ENCODE results near the gene IL12RB1.
"Not testable (repeated sequence)": the region's sequence is repeated elsewhere in the genome, so short reads cannot be mapped to it uniquely, and the experiment has no call there.

The IL12RB1 gene

DNA sequence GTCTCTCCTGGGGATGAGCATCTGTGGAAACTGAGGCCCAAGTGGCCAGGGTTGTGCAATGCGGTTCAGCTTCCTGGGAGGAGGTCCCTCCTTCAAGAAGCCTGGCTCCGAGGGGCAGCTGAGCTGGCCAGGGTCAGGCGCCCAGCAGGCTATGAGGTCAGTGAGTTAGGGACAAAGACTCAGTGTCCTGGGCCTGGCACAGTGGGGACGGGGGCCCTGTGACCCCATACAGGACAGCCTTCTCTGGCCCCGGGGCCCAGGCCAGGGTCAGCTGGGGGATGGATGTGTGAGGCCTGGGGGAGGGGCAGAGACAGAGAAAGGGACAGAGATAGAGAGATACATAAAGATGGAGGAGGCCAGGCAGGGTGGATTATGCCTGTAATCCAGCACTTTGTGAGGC lies 3.0 kb upstream of the IL12RB1 start:
- no peak for DNase-seq (ENCODE audit: low spot score)

DNA sequence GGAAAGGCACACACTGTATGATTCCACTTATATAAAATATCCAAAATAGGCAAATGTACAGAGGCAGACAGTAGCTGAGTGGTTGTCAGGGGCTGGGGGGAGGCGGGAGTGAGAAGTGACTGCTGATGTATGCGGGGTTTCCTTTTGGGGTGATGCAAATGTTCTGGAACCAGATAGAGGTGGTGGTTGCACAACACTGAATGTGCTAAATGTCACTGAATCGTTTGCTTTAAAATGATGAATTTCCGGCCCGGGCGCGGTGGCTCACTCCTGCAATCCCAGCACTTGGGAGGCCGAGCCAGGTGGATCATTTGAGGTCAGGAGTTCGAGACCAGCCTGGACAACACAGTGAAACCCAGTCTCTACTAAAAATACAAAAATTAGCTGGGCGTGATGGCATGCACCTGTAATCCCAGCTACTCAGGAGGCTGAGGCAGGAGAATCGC lies 2.4 kb upstream of the IL12RB1 start:
- DNase-seq (ENCODE audit: low spot score): not testable (repeated sequence)

DNA sequence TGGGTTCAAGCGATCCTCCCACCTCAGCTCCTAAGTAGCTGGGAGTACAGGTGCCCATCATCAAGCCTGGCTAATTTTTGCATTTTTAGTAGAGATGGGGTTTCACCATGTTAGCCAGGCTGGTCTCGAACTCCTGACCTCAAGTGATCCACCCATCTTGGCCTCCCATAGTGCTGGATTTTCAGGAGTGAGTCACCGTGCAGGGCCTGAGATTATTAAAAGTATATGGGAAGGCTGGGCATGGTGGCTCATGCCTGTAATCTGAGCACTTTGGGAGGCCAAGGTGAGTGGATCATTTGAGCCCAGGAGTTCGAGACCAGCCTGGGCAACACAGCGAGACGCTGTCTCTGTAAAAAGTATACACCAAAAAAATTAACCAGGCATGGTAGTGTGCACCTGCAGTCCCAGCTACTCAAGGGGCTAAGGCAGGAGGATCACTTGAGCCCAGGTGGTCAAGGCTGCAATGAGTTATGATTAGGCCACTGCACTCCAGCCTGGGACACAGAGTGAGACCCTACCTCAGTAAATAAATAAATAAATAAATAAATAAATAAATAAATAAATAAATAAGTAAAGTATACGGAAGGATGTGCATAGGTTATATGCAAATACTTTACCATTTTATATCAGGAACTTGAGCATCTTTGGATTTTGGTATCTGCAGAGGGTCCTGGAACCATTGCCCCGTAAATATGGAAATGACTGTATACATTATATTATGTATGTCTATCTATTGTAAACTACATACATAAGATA lies 854 bp downstream of the IL12RB1 start:
- no peak for DNase-seq (ENCODE audit: low spot score)

DNA sequence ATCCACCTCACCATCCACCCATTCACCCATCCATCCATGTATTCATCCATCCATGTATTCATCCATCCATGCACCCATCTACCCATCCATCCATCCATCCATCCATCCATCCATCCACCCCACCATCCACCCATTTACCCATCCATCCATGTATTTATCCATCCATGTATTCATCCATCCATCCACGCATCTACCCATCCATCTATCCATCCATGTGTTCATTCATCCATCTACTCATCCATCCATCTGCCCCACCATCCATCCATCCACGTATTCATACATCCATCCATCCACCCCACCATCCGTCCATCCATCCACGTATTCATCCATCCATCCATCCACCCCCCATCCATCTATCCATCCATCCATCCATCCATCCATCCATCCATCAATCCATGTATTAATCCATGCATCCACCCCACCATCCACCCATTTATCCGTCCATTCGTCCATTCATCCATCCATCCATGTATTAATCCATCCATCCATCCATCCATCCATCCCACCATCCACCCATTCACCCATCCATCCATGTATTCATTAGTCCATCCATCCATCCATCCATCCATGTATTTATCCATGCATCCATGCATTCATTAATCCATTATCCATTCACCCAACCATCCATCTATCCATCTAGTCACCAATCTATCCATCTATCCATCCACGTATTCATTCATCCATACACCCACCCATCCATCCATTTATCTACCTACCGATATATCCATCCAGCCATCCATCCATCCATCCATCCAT lies 2.6 kb downstream of the IL12RB1 start:
- no peak for DNase-seq (ENCODE audit: low spot score)

DNA sequence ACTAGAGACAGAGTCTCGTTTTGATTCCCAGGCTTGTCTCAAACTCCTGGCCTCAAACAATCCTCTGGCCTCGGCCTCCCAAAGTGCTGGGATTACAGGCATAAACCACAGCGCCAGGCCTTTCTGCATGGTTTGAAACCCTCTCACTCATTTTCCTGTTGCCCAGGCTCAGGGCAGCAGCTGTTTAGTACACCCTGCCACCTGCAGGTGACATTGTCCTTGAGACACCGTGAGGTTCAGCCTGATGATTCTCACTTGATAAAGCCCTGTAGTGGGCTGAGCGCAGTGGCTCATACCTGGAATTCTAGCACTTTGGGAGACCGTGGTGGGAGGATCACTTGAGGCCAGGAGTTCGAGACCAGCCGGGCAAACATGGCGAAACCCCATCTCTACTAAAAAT lies 12.5 kb downstream of the IL12RB1 start:
- no peak for DNase-seq (ENCODE audit: low spot score)

DNA sequence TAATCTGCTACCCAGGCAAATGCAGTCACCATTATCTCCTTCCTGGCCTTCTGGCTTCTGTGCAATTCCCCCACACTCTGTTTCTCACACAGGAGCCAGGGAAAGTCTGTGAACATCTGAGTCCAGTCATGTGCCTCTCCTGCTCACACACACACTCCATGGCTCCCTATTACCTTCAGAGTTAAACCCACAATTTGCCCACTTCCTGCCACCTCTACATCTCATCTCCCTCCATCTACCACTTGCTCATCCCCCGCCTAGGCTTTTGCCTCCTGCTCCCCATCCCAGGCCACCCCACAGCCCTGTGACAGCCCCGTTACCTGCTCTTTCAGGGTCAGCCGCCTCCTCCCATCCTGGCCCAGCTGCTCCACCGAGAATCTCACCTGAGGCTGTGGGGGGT lies 13.5 kb downstream of the IL12RB1 start:
- no peak for DNase-seq (ENCODE audit: low spot score)

DNA sequence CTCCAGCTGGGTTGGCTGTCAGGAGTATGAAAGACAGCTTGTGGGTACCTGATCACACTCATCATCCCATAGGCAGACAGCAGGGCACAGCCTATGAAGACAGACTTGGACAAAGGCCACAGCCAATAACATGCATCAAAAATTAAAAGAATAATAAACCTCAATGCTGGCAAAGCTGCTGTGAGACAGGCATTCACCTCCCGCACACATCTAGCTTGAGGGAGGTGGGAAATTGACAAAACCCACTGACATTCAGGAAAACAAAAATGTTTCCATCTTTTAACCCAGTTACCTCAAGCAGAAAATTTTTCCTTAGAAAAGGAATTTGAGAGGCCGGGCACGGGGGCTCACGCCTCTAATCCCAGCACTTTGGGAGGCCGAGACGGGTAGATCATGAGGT lies 14.4 kb downstream of the IL12RB1 start:
- DNase-seq (ENCODE audit: low spot score): no peak

DNA sequence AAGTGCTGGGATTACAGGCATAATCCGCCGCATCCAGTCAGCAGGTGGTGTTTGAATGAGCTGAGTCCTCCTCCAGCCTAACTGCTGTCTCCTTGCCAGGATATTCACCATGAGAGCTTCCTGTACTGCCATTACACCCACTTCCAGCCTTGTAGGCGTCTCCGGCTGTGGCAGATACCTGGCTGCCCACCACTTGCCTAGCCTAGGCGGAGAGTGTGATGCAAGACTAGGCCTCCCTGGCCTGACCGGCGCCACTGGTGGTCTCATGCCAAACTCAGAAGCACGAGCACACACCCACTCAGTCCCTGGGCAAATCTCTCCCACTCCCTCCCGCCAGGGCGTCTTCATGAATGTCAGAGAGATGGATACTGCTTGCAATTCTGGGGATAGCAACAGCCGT lies 16.6 kb downstream of the IL12RB1 start:
- no peak for DNase-seq (ENCODE audit: low spot score)

DNA sequence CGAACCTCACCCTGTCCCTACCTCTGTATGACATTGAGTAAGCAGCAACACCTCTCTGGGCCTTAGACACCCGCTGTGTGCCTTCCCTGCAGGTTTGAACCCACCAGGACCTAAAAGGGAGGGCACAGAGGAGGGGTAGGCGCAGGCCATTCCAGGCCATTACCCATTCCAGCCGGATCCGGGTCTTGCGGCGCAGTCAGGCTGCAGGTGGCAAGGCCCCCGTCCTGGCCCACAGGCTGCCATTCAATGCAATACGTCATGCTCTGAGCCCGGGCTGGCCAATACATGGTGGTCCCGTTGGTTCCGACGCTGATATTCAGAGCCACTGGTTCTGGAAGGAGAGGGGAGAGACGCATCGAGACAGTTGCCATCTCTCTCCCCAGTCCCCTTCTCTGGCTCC lies 17.4 kb downstream of the IL12RB1 start:
- no peak for DNase-seq (ENCODE audit: low spot score)

DNA sequence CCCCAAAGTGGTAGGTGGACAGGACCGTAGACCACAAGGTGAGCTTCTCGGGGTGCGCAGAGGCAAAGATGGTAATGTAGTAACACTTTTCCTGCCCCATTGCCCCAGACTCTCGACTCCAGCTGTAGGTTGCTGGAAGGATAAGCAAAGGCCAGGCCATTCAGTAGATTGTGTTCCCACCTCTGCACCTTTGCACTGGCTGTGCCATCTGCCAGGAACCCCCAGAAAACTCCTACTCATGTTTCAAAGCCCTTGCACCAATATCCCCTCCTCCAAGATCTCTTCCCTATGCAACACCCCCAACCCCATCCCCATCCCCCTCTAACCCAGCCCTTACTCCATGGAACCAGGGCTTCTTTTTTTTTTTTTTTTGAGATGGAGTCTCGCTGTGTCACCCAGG lies 18.3 kb downstream of the IL12RB1 start:
- no peak for DNase-seq (ENCODE audit: low spot score)

DNA sequence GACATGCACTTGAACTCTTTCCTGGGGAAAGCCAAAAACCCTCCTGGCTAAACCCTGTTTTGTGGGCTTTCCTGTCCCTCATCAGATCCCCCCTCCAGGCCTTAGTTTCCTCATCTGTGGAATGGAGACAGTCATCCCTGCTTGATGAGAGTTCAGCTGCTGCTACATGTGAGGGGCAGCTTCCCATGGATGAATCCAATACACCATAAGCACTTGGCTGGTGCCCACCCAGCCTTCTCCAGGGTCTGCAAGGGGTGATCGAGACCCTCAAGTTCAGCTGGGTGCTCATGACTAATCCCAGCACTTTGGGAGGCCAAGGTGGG lies 21.6 kb downstream of the IL12RB1 start:
- DNase-seq (ENCODE audit: low spot score): no peak

DNA sequence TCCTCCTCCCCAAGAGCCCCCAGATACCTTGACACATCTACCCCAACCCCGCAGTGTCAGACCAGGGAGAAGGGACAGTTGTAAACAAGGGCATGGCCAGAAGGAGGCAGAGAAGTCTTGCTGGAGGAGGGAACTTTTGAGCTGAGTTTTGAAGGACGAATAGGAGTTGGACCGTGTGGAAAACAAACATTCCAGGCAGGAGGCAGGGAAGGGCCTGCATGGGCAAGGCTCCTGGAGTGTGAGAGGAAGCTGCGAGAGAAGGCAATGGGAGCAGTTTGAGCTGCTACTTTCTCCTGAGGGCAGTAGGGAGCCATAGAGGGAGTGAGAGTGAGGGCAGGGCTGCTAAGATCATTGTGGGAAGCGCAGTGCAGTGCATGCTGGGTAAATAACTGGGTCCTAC lies 23.3 kb downstream of the IL12RB1 start:
- no peak for DNase-seq (ENCODE audit: low spot score)

DNA sequence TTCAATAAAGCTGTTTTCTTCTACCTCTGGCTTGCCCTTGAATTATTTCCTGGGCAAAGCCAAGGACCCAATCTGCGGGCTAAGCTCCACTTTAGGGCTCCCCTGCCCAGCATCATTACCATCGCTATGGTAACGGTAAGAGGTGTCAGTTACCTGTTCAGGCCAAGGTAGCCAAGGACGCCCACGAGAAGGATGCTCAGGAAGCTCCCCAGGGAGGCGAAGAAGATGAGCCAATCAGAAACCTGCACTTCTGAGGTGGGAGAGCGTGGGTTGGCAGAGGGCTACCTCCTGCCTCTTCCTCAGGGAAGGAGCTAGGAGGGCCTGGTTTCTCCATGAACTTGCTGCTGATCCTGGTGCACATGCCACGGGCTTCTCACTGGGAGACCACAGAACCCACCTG lies 24.7 kb downstream of the IL12RB1 start:
- no peak for DNase-seq (ENCODE audit: low spot score)

DNA sequence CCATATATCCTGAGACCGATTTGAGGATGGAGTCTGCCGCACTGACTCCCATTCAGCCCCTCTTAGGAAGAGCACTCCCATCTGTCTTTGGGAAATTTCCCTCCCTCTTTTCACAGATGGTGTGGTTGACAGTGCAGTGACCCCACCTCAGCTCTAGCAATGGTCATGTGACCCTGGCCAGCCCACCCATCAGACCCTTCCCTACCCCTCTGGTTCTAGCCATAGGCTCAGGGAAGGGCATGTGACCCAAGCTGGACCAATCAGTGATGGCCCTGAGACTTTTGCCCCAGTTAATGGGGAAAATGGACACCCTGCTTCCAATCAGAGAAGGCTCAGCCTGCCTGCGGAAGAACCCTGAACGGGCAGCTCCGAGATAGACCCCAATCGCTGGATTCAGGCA lies 26.3 kb downstream of the IL12RB1 start:
- DNase-seq (ENCODE audit: low spot score): no peak

DNA sequence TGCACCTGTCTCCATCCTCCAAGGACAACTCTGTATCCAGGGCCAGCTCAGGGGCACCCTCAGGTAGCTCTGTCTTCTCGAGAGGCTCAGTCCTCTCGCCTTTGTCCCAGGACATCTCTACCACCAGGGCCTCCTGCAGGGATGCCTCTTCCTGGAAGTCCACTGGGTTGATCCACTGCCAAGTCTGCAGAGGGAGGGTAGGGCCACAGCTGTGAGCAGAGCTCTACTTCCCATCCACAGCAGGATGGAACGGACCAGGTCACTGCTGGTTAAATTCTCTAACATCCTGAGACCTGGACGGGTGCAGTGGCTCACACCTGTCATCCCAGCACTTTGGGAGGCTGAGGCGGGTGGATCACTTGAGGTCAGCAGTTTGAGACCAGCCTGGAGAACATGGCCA lies 26.8 kb downstream of the IL12RB1 start:
- no peak for DNase-seq (ENCODE audit: low spot score)

DNA sequence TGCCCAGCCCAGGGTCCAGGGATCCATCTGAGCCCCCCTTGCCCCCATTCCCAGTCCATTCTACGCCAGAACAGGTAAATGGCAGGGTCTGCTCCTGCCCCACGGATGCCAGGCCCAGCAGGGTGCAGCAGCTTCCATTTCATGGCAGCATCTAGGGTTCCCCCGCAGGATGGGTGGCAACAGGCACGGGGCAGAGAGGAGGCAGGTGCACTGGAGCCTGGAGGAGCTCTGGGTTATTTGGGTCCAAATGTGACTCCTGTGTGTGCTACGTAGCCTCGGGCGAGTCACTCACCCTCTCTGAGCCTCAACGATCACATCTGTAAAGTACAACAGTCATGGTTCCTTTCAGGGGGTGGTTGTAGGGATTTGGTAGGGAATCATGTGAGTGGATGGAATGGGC lies 27.4 kb downstream of the IL12RB1 start:
- no peak for DNase-seq (ENCODE audit: low spot score)

DNA sequence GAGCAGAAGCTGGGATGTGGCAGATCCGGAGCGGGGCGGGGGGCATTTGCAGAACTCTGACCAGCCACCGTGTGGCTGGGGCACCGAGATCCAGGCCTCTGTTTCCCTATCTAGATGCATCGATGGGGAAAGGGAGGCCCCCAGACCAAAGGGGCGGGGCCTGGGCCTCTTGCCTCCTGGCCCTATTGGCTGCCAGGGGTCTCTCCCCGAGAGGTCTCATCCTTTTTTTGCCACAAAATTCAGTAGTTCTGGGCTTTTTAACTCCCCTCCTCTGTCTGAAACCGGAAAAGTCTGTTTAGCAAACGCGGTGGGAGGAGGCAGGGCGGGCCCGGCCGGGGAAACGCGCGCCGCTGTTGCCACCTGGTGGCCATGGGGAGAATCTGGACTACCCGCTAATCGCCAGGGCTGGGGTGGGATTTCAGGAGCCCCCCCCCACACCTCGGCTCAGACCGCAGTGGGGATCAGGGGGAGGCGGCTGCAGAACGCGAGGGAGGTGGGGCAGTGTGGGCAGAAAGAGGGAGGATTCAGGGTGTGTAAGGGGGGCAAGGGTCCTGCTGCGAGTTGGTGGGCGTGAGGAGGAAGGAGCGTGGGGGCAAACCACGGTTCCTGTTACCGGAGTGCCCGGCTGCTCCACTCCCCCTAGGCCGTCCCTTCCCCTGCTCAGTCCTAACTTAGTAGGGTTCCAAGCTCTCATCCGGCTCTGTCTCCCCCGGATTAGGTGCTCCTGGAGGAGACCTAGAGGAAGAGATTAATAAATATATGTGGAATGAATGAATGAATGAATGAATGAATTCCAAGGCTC lies 28.3 kb downstream of the IL12RB1 start:
- peak; percentile 87 for DNase-seq (ENCODE audit: low spot score)

DNA sequence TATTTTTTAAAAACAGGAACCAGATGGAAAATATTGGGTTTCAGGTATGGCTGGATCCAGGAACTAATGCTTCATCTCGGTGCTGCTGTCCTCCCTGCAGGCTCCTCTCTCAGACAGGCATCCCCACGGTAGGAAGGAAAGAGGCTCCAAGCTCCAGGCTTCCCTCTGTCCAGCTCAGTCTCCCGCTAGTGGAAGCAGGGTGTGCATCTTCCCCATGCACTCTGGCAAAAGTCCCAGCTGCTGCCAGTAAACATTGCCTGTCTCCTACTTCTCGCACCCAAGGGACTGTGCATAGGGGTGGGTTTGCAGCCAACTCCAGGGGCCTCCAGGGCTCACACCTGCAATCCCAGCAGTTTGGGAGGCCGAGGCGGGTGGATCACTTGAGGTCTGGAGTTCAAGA lies 29.2 kb downstream of the IL12RB1 start:
- no peak for DNase-seq (ENCODE audit: low spot score)

DNA sequence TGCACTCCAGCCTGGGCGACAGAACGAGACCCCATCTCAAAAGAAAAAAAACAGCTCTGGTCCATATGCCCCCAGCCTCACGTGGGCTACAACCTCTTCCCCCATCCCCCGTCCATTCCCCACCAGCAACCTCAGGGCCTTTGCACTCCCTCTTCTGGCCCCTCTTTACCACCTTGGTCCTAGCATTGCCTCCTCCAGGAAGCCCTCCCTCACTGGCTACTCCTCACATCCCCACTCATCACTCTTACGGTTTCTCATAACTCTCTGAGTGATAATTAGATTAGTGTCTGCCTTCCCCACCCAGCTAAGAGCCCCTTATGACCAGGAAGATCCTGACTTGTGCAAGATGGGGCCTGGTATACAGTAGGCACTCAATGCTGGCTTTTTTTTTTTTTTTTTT lies 30.8 kb downstream of the IL12RB1 start:
- DNase-seq (ENCODE audit: low spot score): no peak

DNA sequence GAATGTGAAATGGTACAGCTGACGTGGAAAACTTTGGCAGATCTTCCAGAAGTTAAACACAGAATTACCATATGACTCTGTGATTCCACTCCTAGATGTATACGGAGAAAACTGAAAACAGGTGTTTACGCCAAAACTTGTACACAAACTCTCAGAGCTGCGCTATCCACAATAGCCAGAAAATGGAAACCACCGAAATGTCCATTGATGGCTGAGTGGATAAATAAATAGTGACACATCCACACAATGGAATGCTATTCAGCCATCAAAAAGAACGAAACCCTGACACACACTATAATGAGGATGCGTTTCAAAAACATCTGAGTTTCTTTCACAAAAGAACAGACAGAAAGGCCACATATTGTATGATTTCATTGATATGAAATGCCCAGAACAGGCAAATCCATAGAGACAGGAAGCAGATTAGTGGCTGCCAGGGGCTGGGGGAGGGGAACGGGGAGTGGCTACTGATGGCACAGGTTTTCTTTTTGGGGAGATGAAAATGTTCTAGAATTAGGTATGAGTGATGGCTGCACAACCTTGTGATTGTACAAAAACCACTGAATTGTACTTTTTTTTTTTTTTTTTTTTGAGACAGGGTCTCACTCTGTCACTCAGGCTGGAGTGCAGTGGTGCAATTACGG lies 33.0 kb downstream of the IL12RB1 start:
- no peak for DNase-seq (ENCODE audit: low spot score)

DNA sequence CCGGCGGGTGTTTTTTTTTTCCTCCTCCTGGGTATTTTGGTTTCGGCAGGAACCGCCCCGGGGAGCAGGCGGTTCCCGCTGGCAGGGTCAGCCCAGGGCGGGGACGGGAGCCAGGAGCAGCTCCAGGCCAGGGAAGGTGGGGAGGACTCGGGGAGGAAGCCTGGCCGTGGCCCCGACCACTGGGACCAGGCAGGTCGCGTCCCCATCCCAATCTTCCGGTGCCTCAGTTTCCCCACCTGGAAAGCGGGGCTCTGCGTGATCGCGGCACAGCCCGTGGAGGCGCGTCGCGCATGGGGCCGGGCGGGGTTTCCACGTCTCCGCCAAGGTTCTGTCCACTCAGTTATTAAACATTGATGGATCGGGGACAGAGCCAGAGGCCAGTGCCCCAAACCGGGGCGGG lies 34.8 kb downstream of the IL12RB1 start:
- no peak for DNase-seq (ENCODE audit: low spot score)

DNA sequence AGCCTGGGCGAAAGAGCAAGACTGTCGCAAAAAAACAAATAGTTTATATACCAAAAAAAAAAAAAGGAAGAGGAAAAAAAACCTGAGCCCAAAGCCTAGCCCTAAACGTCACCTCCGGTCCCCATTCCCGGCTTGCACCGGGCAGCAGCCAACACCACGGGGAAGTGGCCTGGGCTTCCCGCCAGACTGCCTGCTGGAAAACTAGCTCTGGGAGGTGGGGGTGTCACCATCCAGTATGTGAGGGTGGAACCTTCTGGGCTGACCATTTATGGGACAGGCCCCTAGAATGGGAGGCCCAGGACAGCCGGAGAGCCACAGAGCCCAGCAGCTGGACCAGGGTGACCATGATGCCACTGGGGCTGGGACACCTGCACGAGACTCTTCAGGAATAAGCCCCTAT lies 37.3 kb downstream of the IL12RB1 start:
- DNase-seq (ENCODE audit: low spot score): peak; percentile 73
